SK-N-MC (cell line): ENCODE measurements around the gene ZNF789.

Experiments used
- EZH2 ChIP-seq: fragments of 200-600 bp; sonication (generic); IDR thresholded peaks from one replicate; pipeline ENCODE4 v1.6.1; 2017; ENCODE audit warnings: antibody characterized with exemption
- POLR2AphosphoS5 ChIP-seq: IDR thresholded peaks from 2 replicates; pipeline ENCODE4 v1.6.1; 2012; ENCODE audit warnings: mild to moderate bottlenecking, low read depth, low read length, borderline replicate concordance

DNA sequence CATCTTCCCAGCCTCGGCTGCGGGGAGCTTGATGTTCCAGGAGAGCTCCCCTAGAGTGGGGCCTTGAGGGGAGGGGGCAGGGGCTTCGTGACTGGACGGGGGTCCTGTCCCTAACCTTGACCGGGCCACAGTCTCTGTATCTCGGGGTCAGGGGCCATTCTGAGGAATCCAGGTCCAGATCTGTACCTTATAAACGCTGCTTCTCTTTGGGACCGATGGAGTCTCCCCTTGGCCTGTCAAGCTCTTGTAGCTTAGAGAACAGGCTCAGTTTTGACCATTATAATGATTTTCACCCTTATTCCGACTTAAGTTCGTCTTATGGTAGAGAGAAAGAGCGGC is 32.6 kb downstream of the ZNF789 start:
- TF ChIP-seq POLR2AphosphoS5 (no peak), EZH2 (no peak)
